ENCODE measurements around the gene RNF217.

- TF ChIP-seq CTCF (IDR thresholded peaks at IDR 0.05; ENCODE audit: insufficient read depth, low read length) = no peak
- TF ChIP-seq, protein P1, sequence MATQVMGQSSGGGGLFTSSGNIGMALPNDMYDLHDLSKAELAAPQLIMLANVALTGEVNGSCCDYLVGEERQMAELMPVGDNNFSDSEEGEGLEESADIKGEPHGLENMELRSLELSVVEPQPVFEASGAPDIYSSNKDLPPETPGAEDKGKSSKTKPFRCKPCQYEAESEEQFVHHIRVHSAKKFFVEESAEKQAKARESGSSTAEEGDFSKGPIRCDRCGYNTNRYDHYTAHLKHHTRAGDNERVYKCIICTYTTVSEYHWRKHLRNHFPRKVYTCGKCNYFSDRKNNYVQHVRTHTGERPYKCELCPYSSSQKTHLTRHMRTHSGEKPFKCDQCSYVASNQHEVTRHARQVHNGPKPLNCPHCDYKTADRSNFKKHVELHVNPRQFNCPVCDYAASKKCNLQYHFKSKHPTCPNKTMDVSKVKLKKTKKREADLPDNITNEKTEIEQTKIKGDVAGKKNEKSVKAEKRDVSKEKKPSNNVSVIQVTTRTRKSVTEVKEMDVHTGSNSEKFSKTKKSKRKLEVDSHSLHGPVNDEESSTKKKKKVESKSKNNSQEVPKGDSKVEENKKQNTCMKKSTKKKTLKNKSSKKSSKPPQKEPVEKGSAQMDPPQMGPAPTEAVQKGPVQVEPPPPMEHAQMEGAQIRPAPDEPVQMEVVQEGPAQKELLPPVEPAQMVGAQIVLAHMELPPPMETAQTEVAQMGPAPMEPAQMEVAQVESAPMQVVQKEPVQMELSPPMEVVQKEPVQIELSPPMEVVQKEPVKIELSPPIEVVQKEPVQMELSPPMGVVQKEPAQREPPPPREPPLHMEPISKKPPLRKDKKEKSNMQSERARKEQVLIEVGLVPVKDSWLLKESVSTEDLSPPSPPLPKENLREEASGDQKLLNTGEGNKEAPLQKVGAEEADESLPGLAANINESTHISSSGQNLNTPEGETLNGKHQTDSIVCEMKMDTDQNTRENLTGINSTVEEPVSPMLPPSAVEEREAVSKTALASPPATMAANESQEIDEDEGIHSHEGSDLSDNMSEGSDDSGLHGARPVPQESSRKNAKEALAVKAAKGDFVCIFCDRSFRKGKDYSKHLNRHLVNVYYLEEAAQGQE (IDR thresholded peaks at IDR 0.05; ENCODE audit: insufficient replicate concordance, low read depth) = no peak
Measured at GRCh38 chr6:125121894-125122293, 159.7 kb downstream of the RNF217 start.
